Esophagus squamous epithelium (tissue), 4 donors: ENCODE results near the gene TGFBRAP1.

ENCODE experiments used
- POLR2A ChIP-seq, 4 donors: fragments of 450-650 bp; IDR thresholded peaks; one replicate each; pipeline ENCODE4 v1.6.1; 2017; ENCODE audit warnings: antibody characterized with exemption in 4 of 4, mild to moderate bottlenecking in 4 of 4, moderate library complexity in 3 of 4
- TF ChIP-seq, protein P1 (sequence below), 6 experiments: fragments of 450-650 bp in 4 of 6; fragments of 200-600 bp in 2 of 6; sonication (generic) in 2 of 6; IDR thresholded peaks; one replicate each; pipeline ENCODE4 v1.5.1; 2016 to 2019; ENCODE audit warnings: antibody characterized with exemption in 6 of 6, mild to moderate bottlenecking in 4 of 6, moderate library complexity in 4 of 6

DNA sequence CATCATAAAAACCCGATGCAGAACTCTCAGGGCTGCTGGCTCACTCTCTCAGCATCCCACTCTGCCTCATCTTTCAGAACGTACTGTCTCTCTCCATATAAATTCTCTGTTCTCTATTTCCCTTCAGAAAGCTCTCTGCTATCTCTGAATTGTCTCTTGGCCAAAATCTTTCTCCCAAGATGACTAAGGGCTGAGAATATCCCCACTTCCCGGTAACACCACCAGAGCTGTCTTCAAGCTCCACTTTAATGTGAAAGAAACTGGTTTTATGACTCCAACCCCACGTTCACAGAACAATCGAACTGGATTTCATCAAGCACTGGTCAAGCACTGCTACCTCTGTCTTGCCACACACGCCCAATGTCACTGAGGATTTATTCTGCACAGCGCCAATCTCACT is 22.4 kb downstream of the TGFBRAP1 start:
- TF ChIP-seq POLR2A (IDR thresholded peaks at IDR 0.05): no peak
- TF ChIP-seq, protein P1, sequence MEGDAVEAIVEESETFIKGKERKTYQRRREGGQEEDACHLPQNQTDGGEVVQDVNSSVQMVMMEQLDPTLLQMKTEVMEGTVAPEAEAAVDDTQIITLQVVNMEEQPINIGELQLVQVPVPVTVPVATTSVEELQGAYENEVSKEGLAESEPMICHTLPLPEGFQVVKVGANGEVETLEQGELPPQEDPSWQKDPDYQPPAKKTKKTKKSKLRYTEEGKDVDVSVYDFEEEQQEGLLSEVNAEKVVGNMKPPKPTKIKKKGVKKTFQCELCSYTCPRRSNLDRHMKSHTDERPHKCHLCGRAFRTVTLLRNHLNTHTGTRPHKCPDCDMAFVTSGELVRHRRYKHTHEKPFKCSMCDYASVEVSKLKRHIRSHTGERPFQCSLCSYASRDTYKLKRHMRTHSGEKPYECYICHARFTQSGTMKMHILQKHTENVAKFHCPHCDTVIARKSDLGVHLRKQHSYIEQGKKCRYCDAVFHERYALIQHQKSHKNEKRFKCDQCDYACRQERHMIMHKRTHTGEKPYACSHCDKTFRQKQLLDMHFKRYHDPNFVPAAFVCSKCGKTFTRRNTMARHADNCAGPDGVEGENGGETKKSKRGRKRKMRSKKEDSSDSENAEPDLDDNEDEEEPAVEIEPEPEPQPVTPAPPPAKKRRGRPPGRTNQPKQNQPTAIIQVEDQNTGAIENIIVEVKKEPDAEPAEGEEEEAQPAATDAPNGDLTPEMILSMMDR (IDR thresholded peaks at IDR 0.05): no peak
